Measurements from ENCODE around the gene GPR142. TPM values are rescaled to one million over a fixed set of nuclear protein-coding genes. Genes with fewer than 3 reads are reported as not detected.

The GPR142 gene
- total RNA-seq, 1 donor from 2014 or later, result 1.2 TPM

GRCh38 chr17:74344658-74345057 is 22.6 kb upstream of the GPR142 start:
- DNase-seq (ENCODE audit: low spot score), result no peak

GRCh38 chr17:74345433-74346241 is 21.7 kb upstream of the GPR142 start:
- no peak for DNase-seq (ENCODE audit: low spot score)

GRCh38 chr17:74347646-74348045 is 19.7 kb upstream of the GPR142 start:
- DNase-seq (ENCODE audit: low spot score), result no peak

GRCh38 chr17:74349120-74349519 is 18.2 kb upstream of the GPR142 start:
- no peak for DNase-seq (ENCODE audit: low spot score)

- no peak for DNase-seq (ENCODE audit: low spot score)
Measured at GRCh38 chr17:74350486-74350885, 16.8 kb upstream of the GPR142 start.

- no peak for DNase-seq (ENCODE audit: low spot score)
Measured at GRCh38 chr17:74351552-74352210, 15.6 kb upstream of the GPR142 start.

GRCh38 chr17:74353446-74354060 is 13.8 kb upstream of the GPR142 start:
- no peak for DNase-seq (ENCODE audit: low spot score)

GRCh38 chr17:74354123-74354522 is 13.2 kb upstream of the GPR142 start:
- DNase-seq (ENCODE audit: low spot score), result no peak

GRCh38 chr17:74354561-74354960 is 12.7 kb upstream of the GPR142 start:
- DNase-seq (ENCODE audit: low spot score), result no peak

- no peak for DNase-seq (ENCODE audit: low spot score)
Measured at GRCh38 chr17:74355065-74355464, 12.2 kb upstream of the GPR142 start.

GRCh38 chr17:74356646-74357465 is 10.4 kb upstream of the GPR142 start:
- DNase-seq (ENCODE audit: low spot score), result no peak

- DNase-seq (ENCODE audit: low spot score), result no peak
Measured at GRCh38 chr17:74357466-74357809, 9.9 kb upstream of the GPR142 start.

GRCh38 chr17:74358697-74359096 is 8.6 kb upstream of the GPR142 start:
- DNase-seq (ENCODE audit: low spot score), result no peak

GRCh38 chr17:74359916-74360315 is 7.4 kb upstream of the GPR142 start:
- no peak for DNase-seq (ENCODE audit: low spot score)

- DNase-seq (ENCODE audit: low spot score), result no peak
Measured at GRCh38 chr17:74360899-74361229, 6.4 kb upstream of the GPR142 start.

GRCh38 chr17:74361230-74362068 is 5.9 kb upstream of the GPR142 start, which contains the start of gene BTBD17:
TSS of gene BTBD17 (minus strand) at chr17:74361868. CDS start at chr17:74361819, 49 bp downstream.
- DNase-seq (ENCODE audit: low spot score), result no peak

GRCh38 chr17:74362069-74362405 is 5.3 kb upstream of the GPR142 start:
- DNase-seq (ENCODE audit: low spot score), result no peak

GRCh38 chr17:74362810-74363498 is 4.4 kb upstream of the GPR142 start:
- no peak for DNase-seq (ENCODE audit: low spot score)

GRCh38 chr17:74368341-74369081 is 1.2 kb downstream of the GPR142 start:
- DNase-seq (ENCODE audit: low spot score), result peak; percentile 65

GRCh38 chr17:74369221-74369620 is 1.9 kb downstream of the GPR142 start:
- DNase-seq (ENCODE audit: low spot score), result no peak

All from umbilical cord (tissue), 2 donors.